Duodenal mucosa (tissue), 2 donors: ENCODE results near the gene RNF150.

ENCODE experiments used
- H3K27ac ChIP-seq: one replicate; pipeline ENCODE4 v1.7.0; 2013; ENCODE audit warnings: low read depth, low read length
- H3K27me3 ChIP-seq, 2 donors: one replicate each; pipeline ENCODE4 v1.7.0; 2013; ENCODE audit warnings: low read length in 2 of 2, control low read depth in 1 of 2; ENCODE audit not compliant: insufficient read depth in 2 of 2, control insufficient read depth in 1 of 2
- H3K36me3 ChIP-seq, 2 donors: one replicate each; pipeline ENCODE4 v1.7.0; 2013; ENCODE audit warnings: low read length in 2 of 2, control low read depth in 1 of 2; ENCODE audit not compliant: insufficient read depth in 2 of 2, control insufficient read depth in 1 of 2
- H3K4me1 ChIP-seq, 2 donors: one replicate each; pipeline ENCODE4 v1.7.0; 2013; ENCODE audit warnings: low read length in 2 of 2, control low read depth in 1 of 2; ENCODE audit not compliant: insufficient read depth in 2 of 2, control insufficient read depth in 1 of 2
- H3K4me3 ChIP-seq, 2 donors: one replicate each; pipeline ENCODE4 v1.7.0; 2013; ENCODE audit warnings: low read length in 2 of 2, low read depth in 1 of 2
- H3K9ac ChIP-seq, 2 donors: one replicate each; pipeline ENCODE4 v1.7.0; 2013; ENCODE audit warnings: low read length in 2 of 2, low read depth in 1 of 2
- H3K9me3 ChIP-seq, 2 donors: one replicate each; pipeline ENCODE4 v1.7.0; 2013; ENCODE audit warnings: low read length in 2 of 2, control low read depth in 1 of 2; ENCODE audit not compliant: control insufficient read depth in 1 of 2

The RNF150 gene

DNA sequence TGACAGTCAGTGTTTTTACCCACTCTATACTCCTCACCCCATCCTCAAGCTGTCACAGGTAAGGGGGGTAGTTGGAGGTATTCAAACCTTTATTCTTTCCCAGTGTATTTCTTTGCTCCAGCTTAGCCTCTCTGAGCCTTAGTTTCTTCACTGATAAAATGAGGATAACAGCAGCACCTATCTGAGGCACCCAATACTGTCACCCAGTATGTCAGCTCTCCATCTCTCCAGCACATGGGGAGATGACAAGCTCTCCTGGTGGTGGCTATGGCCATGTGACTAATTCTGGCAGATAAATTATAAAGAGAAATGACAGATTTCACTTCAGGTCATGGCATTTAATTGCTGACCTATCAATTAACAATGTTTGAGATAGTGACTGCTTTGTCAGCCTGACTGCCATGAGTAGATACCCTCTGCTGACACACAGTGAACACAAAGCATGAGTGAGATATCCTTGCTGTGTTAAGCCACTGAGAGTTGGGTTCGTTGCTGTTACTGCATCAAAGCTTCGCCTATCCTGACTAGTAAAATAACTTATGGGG lies 200.7 kb downstream of the RNF150 start:
- H3K9ac ChIP-seq, result no peak overlapping the region
- no peaks in the 10 kb centered on the region for H3K36me3 ChIP-seq
- H3K9me3 ChIP-seq, result no peaks in the 10 kb centered on the region
- H3K27ac ChIP-seq, result no peak overlapping the region
- H3K27me3 ChIP-seq, result peaks cover 4% of the 10 kb centered on the region in 2 donors
- no peaks in the 10 kb centered on the region for H3K4me1 ChIP-seq
- no peak overlapping the region for H3K4me3 ChIP-seq

DNA sequence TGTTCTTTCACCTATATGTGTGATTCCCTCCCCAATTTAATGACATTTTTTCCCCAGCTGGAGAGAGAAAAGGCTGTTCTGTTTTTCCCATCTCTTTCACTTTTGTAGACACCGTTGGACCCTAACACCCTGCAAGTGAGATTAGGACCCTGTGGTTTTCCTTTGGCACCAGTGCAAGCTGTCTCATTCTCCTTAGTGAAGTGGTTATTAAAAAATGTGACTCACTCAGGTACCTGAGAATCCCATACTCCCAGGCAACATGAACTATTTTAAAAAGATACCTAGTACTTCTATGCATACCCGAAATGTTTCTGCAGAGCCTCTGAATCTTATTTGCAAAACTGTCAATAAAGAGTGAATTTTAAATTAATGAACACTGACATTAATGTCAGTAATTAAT lies 201.4 kb downstream of the RNF150 start:
- peaks cover 4% of the 10 kb centered on the region in 2 donors for H3K27me3 ChIP-seq
- no peak overlapping the region for H3K9ac ChIP-seq
- no peaks in the 10 kb centered on the region for H3K4me1 ChIP-seq
- no peaks in the 10 kb centered on the region for H3K36me3 ChIP-seq
- no peaks in the 10 kb centered on the region for H3K9me3 ChIP-seq
- no peak overlapping the region for H3K4me3 ChIP-seq
- H3K27ac ChIP-seq, result no peak overlapping the region

DNA sequence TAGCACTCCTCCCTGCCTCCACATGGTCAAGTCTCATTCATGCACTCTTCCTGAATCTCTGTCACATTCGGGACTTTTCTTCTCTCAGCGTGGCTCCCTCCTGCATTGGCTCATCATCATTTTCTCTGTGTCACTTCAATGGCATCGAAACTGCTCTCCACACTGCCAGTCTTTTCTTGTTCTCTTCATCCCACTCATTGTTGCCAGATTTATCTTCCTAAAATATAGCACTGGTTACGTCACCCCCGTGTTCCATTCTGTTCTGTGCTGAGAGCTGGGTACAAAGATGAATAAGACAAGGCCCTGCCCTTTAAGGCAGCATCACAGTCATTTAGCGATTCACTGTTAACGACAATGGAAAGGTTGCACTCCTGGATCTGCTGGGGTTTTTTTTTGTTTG lies 202.7 kb downstream of the RNF150 start:
- H3K9me3 ChIP-seq, result no peaks in the 10 kb centered on the region
- no peak overlapping the region for H3K27ac ChIP-seq
- no peaks in the 10 kb centered on the region for H3K36me3 ChIP-seq
- no peak overlapping the region for H3K9ac ChIP-seq
- no peak overlapping the region for H3K4me3 ChIP-seq
- H3K4me1 ChIP-seq, result no peaks in the 10 kb centered on the region
- peaks cover 4% of the 10 kb centered on the region in 2 donors for H3K27me3 ChIP-seq

DNA sequence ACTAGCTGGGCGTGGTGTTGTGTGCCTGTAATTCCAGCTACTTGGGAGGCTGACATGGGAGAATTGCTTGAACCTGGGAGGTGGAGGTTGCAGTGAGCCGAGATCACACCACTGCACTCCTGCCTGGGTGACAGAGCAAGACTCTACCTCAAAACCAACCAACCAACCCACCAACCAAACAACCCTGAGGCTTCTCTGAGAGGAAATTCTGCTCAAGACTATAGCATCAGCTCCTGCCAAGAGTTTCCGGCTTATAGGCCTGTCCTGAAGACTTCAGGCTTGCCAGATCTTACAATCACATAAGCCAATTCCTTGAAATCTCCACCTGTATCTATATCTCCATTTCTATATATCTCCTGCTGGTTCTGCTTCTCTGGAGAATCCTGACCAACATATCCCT lies 203.3 kb downstream of the RNF150 start:
- Histone ChIP-seq H3K36me3 (no peaks in the 10 kb centered on the region), H3K4me1 (no peaks in the 10 kb centered on the region), H3K4me3 (no peak overlapping the region), H3K27ac (no peak overlapping the region), H3K9me3 (no peaks in the 10 kb centered on the region), H3K9ac (no peak overlapping the region), H3K27me3 (peaks cover 4% of the 10 kb centered on the region in 2 donors)

DNA sequence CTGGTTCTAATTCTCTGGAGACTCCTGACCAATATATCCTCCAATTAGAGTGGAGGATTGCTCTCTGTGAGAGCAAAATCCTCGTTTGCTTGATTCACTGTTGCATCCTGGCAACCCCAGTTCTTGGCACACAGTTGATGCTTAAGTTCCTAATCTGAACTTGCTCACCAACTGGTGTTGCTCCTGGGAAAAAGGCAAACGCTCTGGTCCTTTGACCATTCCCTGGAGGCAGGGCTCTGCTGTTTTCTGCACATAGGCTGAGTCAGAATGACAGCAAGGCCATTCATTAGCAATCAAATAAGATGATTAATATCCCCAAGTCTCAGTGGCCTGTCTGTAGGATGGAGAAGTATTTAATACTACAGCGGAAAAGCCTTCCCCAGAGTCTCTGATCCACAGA lies 204.4 kb downstream of the RNF150 start:
- Histone ChIP-seq H3K36me3 (no peaks in the 10 kb centered on the region), H3K9ac (no peak overlapping the region), H3K27ac (no peak overlapping the region), H3K27me3 (peaks cover 4% of the 10 kb centered on the region in 2 donors), H3K4me1 (no peaks in the 10 kb centered on the region), H3K9me3 (no peaks in the 10 kb centered on the region), H3K4me3 (no peak overlapping the region)

DNA sequence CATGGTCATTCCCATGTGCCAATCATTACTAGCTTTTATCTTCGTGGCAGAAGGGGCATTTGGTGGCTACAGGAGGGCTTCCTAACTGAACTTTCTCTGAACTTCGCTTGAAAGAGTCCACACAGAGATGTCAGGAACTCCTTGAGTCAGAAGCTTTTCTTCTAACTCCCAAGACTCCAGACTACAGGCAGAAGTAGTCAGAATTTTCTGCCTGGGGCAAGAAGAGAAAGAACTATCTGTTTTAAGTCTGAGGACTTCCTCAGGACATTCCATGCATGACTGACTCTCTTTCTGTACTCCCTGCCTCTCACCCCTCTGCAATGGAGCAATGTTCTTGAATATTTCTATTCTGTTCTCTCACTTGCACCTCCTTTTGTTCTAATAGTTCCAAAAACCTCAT lies 206.6 kb downstream of the RNF150 start:
- no peaks in the 10 kb centered on the region for H3K4me1 ChIP-seq
- no peak overlapping the region for H3K9ac ChIP-seq
- H3K27ac ChIP-seq, result no peak overlapping the region
- no peaks in the 10 kb centered on the region for H3K9me3 ChIP-seq
- no peak overlapping the region for H3K4me3 ChIP-seq
- H3K36me3 ChIP-seq, result no peaks in the 10 kb centered on the region
- H3K27me3 ChIP-seq, result peaks cover 0 to 4% of the 10 kb centered on the region in 2 donors

DNA sequence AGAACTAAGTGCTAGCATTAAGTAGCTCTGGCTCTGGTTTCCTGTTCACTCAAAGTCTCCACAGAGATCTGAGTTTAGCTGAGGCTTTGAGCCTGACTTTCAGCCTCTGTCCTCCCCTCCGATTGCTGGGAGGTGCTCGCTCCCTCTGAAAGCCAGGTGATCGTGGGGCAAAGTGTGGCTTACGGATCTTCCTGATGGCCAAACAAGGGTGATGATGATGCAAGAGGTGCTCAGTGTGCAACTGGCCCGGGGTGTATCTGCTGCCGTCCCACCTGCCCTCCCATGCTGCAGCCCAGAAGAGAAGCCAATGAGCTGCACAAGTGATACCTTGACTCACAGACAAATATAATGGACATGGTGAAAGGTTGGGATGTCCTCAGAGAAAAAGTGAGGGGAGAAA lies 207.9 kb downstream of the RNF150 start:
- Histone ChIP-seq H3K27ac (no peak overlapping the region), H3K9me3 (no peaks in the 10 kb centered on the region), H3K9ac (no peak overlapping the region), H3K27me3 (peaks cover 0 to 2% of the 10 kb centered on the region in 2 donors), H3K4me3 (no peak overlapping the region), H3K36me3 (no peaks in the 10 kb centered on the region), H3K4me1 (no peaks in the 10 kb centered on the region)

DNA sequence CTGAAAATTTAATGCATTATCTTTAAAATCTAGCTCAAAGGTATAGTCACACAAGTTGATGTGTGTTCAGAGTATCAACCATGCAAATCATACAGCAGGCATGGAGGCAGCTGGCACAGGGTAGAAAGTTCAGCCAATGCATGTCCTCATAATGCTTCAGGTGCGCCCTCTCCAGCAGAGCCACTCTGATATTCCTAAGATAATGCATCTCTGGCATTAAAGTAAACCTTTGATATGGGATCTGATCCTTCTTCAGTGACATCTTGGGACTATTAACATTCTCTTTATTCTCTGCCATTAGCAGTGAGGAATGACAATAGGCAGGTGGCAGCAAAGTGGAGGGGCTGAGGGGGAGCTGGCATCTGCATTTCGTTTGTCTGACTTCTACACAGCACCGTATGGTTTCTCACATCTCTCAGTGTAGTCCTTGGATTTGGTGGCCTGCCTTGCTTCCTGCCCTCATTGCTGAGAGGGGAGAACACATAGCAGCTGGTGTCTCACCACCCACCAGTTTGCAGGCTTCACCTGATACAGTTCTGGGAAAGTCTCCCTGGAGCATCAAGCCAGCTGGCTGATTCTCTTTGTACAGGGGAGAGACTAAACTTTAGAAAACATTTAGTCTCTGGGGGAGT lies 208.4 kb downstream of the RNF150 start:
- Histone ChIP-seq H3K4me1 (no peaks in the 10 kb centered on the region), H3K4me3 (no peak overlapping the region), H3K9ac (no peak overlapping the region), H3K27ac (no peak overlapping the region), H3K36me3 (no peaks in the 10 kb centered on the region), H3K27me3 (no peaks in the 10 kb centered on the region), H3K9me3 (no peaks in the 10 kb centered on the region)

DNA sequence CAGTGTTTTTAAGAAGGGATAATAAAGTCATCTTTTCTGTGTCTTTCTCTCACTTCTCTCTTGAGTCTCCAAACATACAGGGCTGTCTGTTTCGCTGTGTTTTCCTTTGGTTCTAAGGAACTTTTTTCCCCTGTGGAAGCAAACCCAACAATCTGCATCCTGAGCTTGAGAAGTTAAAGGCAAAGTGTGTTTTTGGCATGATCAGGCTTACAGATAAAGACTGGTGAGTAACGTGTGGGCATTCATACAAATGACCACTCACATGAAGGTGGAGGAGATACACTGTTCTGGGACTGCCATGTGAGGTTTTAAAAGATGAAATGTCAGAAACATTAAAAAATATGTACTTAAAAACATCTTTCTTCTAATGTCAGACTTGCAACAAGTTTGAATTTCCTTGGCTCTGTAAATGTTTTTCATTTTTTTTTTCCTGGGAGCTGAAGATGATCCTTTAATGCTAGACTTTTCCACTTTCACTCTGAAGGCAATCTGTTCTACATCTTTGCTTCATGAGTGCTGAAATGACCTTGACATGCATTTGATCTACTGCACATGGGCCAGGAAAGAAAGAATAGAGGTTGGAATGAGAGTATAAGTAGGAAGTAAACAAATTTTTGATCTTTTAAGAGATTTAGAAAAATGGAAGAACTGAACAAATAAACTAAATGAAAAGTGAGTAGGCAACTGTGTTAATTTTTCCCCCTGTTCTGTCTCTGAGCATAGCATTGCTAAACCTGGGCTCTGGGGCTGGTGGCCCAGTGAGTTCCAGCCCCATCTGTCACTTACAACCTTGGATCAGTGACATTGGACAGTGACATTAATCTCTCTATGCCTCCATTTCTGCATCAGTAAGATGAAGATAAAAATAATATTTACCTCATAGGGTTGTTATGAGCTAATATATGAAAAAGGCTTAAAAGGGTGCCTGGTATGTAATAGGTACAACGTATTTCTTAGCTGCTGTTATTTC lies 226.0 kb downstream of the RNF150 start:
- Histone ChIP-seq H3K9ac (no peak overlapping the region), H3K9me3 (no peaks in the 10 kb centered on the region), H3K27ac (no peak overlapping the region), H3K27me3 (no peaks in the 10 kb centered on the region), H3K4me3 (no peak overlapping the region), H3K36me3 (no peaks in the 10 kb centered on the region), H3K4me1 (no peaks in the 10 kb centered on the region)

DNA sequence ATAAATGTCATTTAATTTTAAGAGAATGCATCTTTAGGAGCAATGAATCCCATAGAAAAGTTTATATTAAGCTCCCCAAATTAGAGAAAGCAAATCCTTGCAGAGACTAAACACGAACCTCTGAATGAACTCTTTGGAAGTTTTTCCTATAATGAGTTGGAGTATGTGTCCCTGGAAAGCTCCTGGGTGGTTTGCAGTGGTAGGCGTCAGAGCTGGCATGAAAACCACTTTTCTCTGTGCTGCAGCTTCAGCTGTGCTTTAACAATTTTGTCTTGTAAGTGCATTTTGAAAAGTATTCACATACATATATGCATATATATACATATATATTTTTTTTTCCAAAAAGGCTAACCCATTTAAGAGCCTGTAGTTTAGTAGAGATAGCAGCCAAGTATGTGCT lies 228.4 kb downstream of the RNF150 start:
- H3K9me3 ChIP-seq, result no peaks in the 10 kb centered on the region
- no peak overlapping the region for H3K27ac ChIP-seq
- no peaks in the 10 kb centered on the region for H3K4me1 ChIP-seq
- no peak overlapping the region for H3K4me3 ChIP-seq
- no peak overlapping the region for H3K9ac ChIP-seq
- no peaks in the 10 kb centered on the region for H3K27me3 ChIP-seq
- no peaks in the 10 kb centered on the region for H3K36me3 ChIP-seq
